Large intestine (tissue), 3 donors: ENCODE measurements around the gene TGFBR3. TPM values are rescaled to one million over a fixed set of nuclear protein-coding genes. Genes with fewer than 3 reads are reported as not detected.

Source experiments
- DNase-seq, 2 donors: peaks; one replicate each; pipeline versions ENCODE4 v3.0.0 to v3.0.0-alpha.2; 2013
- H3K27ac ChIP-seq: one replicate; pipeline ENCODE4 v1.5.1; 2013; ENCODE audit warnings: low read length
- H3K27me3 ChIP-seq: 2 replicates; pipeline ENCODE4 v1.6.1; 2013; ENCODE audit warnings: low read length; ENCODE audit not compliant: control insufficient read depth, insufficient read depth
- H3K36me3 ChIP-seq: 2 replicates; pipeline ENCODE4 v1.6.1; 2013; ENCODE audit warnings: low read length; ENCODE audit not compliant: control insufficient read depth, insufficient read depth
- H3K4me1 ChIP-seq: one replicate; pipeline ENCODE4 v1.6.1; 2013; ENCODE audit warnings: low read length; ENCODE audit not compliant: control insufficient read depth, insufficient read depth
- H3K4me3 ChIP-seq: one replicate; pipeline ENCODE4 v1.5.1; 2013; ENCODE audit warnings: low read length
- H3K9me3 ChIP-seq: one replicate; pipeline ENCODE4 v1.6.1; 2013; ENCODE audit warnings: mild to moderate bottlenecking, low read depth, low read length, moderate library complexity; ENCODE audit not compliant: control insufficient read depth
- WGBS: methylation state at CpG from one replicate; pipeline ENCODE4 v1.1.5; 2013; ENCODE audit warnings: low lambda C conversion rate; ENCODE audit not compliant: insufficient coverage; 5-methylcytosine and 5-hydroxymethylcytosine counted together
- polyA plus RNA-seq: library from polyadenylated mRNA; unstranded; fragments of 120-200 nt; gene quantifications from one replicate; pipeline ENCODE4 v1.2.1, GENCODE V29; 2013

The TGFBR3 gene
- polyA plus RNA-seq, 1 donor = 13.7 TPM

DNA sequence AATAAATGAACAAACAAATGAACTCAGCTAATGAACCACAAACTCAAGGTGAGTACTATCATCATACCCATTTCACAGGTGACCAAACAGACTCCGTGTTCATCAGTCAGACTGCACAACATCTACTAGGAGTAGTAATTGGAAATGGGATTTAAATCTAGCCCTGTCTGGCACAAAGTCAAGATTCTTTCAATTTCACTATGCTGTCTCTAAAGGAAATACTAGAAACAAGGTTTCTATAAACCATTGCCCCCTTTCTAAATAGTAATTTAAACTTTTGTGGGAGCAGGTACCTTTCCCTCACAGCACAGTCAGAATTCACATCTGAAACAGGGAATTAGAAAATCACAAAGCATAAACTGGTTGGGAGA lies 160.3 kb downstream of the TGFBR3 start:
- no peak for DNase-seq
- no peaks in the 10 kb centered on the region for H3K9me3 ChIP-seq
- no peaks in the 10 kb centered on the region for H3K27me3 ChIP-seq
- H3K36me3 ChIP-seq = peaks cover 4% of the 10 kb centered on the region
- no peak overlapping the region for H3K4me3 ChIP-seq
- WGBS = no CpG with 5 or more reads among the region's 1 CpG
- peak overlapping the region; percentile 55 for H3K27ac ChIP-seq
- no peaks in the 10 kb centered on the region for H3K4me1 ChIP-seq

DNA sequence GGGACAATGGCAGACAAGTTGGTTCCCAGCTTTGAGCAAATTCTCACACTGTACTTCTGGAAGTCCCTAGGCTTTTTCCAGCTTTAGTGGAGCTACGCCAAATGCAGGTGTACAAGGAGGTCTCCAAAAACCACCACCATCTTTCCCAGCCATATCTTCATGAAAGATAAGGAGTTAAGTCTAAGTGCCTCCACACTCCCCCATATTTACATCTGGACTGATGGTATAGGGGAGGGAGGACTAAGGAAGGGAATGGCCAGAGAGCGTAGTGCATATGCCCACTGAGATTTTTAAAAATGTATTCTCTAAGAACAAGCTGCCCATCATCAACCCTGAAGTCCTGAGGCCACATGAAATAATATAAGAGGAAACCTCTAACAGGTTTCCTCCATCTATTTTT lies 161.3 kb downstream of the TGFBR3 start:
- H3K27me3 ChIP-seq = no peaks in the 10 kb centered on the region
- H3K36me3 ChIP-seq = peaks cover 8% of the 10 kb centered on the region
- no peak overlapping the region for H3K4me3 ChIP-seq
- no peak overlapping the region for H3K27ac ChIP-seq
- WGBS = no CpG with 5 or more reads among the region's 2 CpGs
- DNase-seq = no peak
- H3K4me1 ChIP-seq = no peaks in the 10 kb centered on the region
- H3K9me3 ChIP-seq = no peaks in the 10 kb centered on the region

DNA sequence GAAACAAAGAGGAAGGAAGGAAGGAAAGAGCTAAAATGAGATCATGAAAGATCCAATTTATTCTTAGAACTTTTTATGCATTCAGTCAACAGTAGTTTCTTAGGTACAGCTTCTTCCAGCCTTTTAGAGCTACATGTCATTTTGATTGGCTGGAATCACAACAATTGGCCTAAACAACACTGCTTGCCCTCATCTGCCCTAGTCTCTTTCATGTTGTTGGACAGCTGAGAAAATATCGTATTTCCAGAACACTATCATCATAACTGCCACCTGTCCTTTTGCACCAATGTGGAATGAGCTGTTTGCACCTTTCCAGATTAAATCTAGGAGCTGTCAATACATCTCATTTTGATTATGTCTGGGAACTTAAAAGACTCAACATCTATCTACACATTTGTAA lies 161.7 kb downstream of the TGFBR3 start:
- Histone ChIP-seq H3K27me3 (no peaks in the 10 kb centered on the region), H3K4me1 (no peaks in the 10 kb centered on the region), H3K9me3 (no peaks in the 10 kb centered on the region), H3K27ac (no peak overlapping the region), H3K4me3 (no peak overlapping the region), H3K36me3 (peaks cover 12% of the 10 kb centered on the region)
- no peak for DNase-seq
- no CpG with 5 or more reads among the region's 1 CpG for WGBS

DNA sequence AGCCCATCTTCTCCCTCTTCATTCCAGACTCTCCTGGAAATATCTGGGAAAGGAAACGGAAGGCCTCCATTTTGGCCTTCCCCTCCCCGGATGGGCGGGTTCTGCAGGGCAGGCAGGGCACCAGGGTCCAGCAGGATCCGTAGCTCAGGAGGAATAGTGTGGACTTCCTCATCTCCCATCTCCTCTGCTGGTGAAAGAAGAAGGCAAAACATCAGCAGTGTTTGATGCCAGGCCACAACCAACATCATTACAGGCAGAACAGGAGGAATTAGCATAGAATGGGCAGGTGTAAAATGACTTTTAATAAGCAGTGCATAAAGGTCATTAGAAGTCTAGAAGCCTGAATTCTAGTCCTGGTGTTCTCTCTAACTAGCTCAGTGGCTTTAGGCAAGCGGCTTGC lies 165.9 kb downstream of the TGFBR3 start:
- Histone ChIP-seq H3K36me3 (peaks cover 21% of the 10 kb centered on the region), H3K4me1 (no peaks in the 10 kb centered on the region), H3K27me3 (no peaks in the 10 kb centered on the region), H3K27ac (no peak overlapping the region), H3K9me3 (no peaks in the 10 kb centered on the region), H3K4me3 (no peak overlapping the region)
- DNase-seq = no peak
- WGBS = no CpG with 5 or more reads among the region's 5 CpGs

DNA sequence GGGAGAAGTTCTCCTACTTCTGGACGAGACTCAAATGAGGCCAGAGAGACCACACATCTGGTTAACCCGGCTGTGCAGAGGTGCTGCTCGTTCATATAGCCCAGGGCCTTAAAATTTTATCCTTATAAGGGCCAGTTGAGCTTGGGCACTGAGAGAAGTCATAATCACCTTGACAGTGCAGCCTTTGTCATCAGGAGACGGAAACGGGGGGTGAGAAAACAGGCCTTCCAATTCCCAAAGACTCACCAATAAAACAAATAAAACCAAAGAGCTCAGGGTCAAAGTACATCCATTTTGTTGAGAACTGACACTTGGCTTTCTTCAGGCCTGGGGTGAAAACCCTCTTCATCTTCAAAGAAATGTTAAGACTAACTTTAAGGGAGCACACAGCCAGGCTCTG lies 167.1 kb downstream of the TGFBR3 start:
- Histone ChIP-seq H3K36me3 (peaks cover 21% of the 10 kb centered on the region), H3K4me1 (no peaks in the 10 kb centered on the region), H3K9me3 (no peaks in the 10 kb centered on the region), H3K27me3 (no peaks in the 10 kb centered on the region), H3K27ac (no peak overlapping the region), H3K4me3 (no peak overlapping the region)
- WGBS = no CpG with 5 or more reads among the region's 5 CpGs
- DNase-seq = no peak

DNA sequence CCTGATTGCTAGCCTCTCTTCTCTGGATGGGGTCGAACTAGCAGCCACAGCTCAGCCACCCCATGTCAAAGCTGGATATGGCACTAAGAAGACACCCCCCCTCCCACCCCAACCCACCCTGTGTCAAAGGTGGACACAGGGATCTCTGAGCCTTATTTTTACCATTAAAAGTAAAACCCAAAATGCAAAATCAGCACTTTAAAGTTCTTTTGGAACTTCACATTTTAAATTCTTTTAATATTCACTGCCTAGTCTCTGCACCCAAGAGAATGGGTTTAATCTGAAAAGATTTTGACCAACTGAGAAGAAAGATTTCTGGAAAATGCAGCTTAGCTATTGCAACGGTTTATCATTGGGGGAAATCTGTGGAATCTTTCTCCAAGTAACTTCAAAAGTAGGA lies 167.6 kb downstream of the TGFBR3 start:
- Histone ChIP-seq H3K27me3 (no peaks in the 10 kb centered on the region), H3K4me3 (no peak overlapping the region), H3K4me1 (no peaks in the 10 kb centered on the region), H3K36me3 (peaks cover 21% of the 10 kb centered on the region), H3K9me3 (no peaks in the 10 kb centered on the region), H3K27ac (no peak overlapping the region)
- no CpG with 5 or more reads among the region's 2 CpGs for WGBS
- DNase-seq = no peak

DNA sequence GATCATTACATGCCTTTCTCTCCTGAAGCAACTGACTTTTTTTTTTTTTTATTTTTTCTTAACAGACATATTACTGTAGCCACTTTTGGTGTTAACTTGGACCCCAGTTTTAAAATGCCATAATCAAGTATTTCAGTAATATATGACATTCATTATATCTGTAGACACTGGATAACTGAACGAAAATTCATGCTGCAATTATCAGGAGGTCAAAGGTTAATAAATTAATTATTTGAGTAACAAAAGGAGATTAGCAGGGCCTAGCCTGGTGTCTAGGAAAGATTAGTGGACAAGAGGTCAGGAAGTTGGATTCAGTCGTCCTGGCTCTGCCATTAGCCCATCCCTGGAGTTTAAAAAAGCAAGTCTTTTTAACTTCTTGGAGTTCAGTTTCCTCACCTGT lies 168.1 kb downstream of the TGFBR3 start:
- H3K27ac ChIP-seq = no peak overlapping the region
- no peaks in the 10 kb centered on the region for H3K4me1 ChIP-seq
- peaks cover 21% of the 10 kb centered on the region for H3K36me3 ChIP-seq
- H3K4me3 ChIP-seq = no peak overlapping the region
- WGBS = 63% methylated on average over 1 of the region's 2 CpGs
- H3K27me3 ChIP-seq = no peaks in the 10 kb centered on the region
- no peaks in the 10 kb centered on the region for H3K9me3 ChIP-seq
- DNase-seq = no peak

DNA sequence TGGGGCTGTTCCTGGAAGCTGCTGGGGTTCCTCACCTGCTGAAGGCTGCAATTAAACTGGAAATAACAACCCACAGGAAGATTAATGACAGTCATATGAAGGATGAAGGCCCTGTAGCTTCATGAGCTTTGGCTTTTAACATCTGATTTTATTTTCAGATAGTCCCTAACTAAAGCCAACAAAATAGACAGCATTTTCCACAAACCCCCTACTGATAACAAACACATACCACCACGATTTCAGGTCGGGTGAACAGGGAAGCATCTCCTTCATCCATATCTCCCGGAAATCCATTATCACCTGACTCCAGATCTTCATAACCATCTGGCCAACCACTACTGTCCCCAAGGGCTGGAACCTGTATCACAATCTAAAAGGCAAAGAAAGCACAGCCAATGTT lies 169.6 kb downstream of the TGFBR3 start:
- Histone ChIP-seq H3K27ac (no peak overlapping the region), H3K27me3 (no peaks in the 10 kb centered on the region), H3K4me1 (no peaks in the 10 kb centered on the region), H3K36me3 (peaks cover 26% of the 10 kb centered on the region), H3K9me3 (no peaks in the 10 kb centered on the region), H3K4me3 (no peak overlapping the region)
- no peak for DNase-seq
- WGBS = no CpG with 5 or more reads among the region's 3 CpGs

DNA sequence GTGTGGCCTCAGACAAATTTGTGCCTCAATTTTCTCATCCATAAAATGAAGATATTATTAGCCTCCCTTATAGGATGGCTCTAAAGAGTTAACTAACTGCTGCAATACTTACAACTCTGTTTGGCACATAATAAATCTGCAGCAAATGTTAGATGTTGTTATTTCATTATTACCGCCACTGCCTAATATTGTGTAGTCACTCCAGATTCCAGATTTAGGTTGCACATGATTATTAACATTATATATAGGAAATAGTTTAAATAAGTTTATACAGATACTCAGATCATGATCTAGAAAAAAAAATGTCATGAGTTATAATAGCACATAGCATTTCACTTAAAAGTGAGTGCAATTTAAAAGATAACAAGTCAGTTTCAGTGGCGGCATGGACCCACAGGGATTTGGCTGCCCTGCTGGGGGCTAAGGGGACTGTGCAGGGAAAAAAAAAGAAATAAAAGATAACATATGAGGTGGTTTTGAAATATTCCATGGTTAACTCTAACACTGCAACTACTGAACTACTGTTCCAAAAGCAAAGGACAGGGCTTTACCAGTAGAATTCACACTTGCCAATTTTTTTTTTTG lies 170.4 kb downstream of the TGFBR3 start:
- Histone ChIP-seq H3K36me3 (peaks cover 29% of the 10 kb centered on the region), H3K4me3 (no peak overlapping the region), H3K9me3 (no peaks in the 10 kb centered on the region), H3K27ac (no peak overlapping the region), H3K27me3 (no peaks in the 10 kb centered on the region), H3K4me1 (no peaks in the 10 kb centered on the region)
- 100% methylated on average over 1 of the region's 2 CpGs for WGBS
- no peak for DNase-seq

DNA sequence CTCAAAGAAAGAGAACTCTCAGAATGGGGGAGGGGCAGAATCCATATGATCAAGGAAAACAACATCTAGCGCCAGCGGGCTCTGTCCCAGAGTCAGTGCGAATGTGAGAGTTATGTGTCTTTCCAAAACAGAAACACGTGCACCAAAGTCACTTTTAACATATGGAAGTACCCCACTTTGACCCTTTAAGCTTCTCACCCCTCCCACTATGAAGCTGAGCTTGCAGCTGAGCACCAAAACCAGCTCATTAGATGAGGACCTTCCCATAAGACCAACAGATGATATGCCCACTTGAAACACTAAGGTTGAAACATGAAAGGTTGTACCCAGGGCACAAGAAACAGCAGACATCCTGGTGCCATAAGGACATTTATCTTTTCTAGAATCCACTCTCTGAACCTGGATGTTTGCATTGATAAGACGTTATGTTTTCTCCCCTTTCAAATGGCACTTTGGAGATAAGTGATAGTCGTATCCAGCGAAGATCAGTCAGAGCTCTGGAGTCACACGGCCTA lies 171.0 kb downstream of the TGFBR3 start:
- no CpG with 5 or more reads among the region's 8 CpGs for WGBS
- Histone ChIP-seq H3K9me3 (no peaks in the 10 kb centered on the region), H3K36me3 (peaks cover 33% of the 10 kb centered on the region), H3K27me3 (no peaks in the 10 kb centered on the region), H3K4me1 (no peaks in the 10 kb centered on the region), H3K4me3 (no peak overlapping the region), H3K27ac (no peak overlapping the region)
- DNase-seq = no peak
